Erythroblast (primary cell): ENCODE measurements around the gene CPNE5.

Source experiments
- GATA1 ChIP-seq: IDR thresholded peaks from 2 replicates; pipeline ENCODE4 v1.6.1; 2011; ENCODE audit warnings: low read depth, mild to moderate bottlenecking, control low read depth, low read length, moderate library complexity
- POLR2A ChIP-seq: IDR thresholded peaks from 2 replicates; pipeline ENCODE4 v1.6.1; 2011; ENCODE audit warnings: mild to moderate bottlenecking, low read length

DNA sequence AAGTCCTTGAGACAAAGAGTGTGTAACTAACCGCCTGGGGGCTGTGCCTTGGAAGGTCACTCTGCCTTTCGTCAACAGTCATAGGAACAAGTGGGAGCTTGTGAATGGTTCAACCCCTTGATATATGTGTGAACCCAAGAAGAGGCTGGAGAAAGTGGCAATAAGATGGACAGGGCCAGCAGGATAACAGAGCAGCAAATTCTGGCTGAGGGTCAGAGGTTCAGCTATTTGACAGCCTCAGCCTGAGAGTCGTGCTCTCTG lies 54.9 kb downstream of the CPNE5 start:
- no peak for TF ChIP-seq POLR2A
- TF ChIP-seq GATA1 = no peak
